Measurements from ENCODE around the gene HLA-B. TPM values are rescaled to one million over a fixed set of nuclear protein-coding genes. Genes with fewer than 3 reads are reported as not detected.

HLA-B gene
- total RNA-seq, 1 donor from 2014 or later = 3,667 TPM

DNA sequence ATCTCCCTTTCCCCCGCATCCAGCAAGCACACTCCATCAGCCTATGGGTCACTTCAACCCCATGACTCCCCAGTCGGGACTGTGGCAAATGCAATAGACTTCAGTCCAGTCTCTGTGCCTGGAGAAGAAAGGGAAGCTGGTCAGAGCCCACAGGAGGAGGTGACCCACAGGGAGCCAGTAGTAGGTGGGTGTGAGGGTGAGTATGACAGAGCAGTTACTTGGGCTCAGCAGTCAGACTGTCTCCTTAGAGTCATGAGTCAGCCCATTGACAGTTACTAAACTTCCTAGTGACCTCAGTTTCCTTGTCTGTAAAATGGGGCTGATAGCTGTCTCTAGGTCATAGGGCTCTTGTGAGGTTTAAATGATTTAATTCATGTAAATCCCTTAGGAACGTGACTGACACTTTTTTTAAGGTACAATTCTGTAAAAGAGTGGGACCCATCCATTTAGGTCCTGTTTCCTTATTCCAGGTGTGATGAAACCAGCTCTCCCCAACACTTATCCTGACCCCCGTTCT lies 51.2 kb downstream of the HLA-B start:
- TF ChIP-seq, protein P1, sequence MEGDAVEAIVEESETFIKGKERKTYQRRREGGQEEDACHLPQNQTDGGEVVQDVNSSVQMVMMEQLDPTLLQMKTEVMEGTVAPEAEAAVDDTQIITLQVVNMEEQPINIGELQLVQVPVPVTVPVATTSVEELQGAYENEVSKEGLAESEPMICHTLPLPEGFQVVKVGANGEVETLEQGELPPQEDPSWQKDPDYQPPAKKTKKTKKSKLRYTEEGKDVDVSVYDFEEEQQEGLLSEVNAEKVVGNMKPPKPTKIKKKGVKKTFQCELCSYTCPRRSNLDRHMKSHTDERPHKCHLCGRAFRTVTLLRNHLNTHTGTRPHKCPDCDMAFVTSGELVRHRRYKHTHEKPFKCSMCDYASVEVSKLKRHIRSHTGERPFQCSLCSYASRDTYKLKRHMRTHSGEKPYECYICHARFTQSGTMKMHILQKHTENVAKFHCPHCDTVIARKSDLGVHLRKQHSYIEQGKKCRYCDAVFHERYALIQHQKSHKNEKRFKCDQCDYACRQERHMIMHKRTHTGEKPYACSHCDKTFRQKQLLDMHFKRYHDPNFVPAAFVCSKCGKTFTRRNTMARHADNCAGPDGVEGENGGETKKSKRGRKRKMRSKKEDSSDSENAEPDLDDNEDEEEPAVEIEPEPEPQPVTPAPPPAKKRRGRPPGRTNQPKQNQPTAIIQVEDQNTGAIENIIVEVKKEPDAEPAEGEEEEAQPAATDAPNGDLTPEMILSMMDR (IDR thresholded peaks at IDR 0.05) = no peak
- intact Hi-C loops (cut with micrococcal nuclease) = no loop called here
- Mint-ChIP-seq H3K27me3 (peaks cover 20% of the 10 kb centered on the region), H3K4me3 (no peak overlapping the region), H3K27ac (no peak overlapping the region), H3K4me1 (peaks cover 2% of the 10 kb centered on the region), H3K36me3 (ENCODE audit: low read depth) (no peaks in the 10 kb centered on the region), H3K9me3 (no peaks in the 10 kb centered on the region)
- ATAC-seq (ENCODE audit: low read depth) (no peak), DNase-seq (no peak)
- CTCF ChIA-PET = interaction anchor here (0.6 kb wide), 1 partner anchor 136 kb away, joined by 4 read pairs; no protein-coding TSS in a partner anchor
- POLR2A ChIA-PET = no interaction called here

DNA sequence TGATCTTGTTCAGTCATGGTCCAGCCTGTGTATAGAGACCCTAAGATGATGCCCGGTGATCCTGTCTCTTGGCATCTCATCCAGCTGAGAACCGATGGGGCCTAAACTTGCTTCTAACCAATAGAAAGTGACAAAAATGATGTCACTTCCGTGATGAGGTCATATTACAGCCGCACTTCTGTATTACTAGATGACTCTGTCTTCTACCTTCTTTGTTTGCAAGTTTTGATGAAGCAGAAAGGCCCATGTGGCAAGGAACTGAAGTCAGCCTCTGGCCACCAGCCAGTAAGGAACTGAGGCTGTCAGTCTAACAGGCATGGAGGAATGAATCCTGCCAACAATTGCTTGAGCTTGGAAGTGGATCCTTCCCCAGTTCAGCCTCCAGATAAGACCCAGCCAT lies 52.3 kb downstream of the HLA-B start:
- intact Hi-C loops (cut with micrococcal nuclease) = no loop called here
- no peak for DNase-seq
- peaks cover 17% of the 10 kb centered on the region for H3K27me3 Mint-ChIP-seq
- TF ChIP-seq, protein P1 (IDR thresholded peaks at IDR 0.05) = no peak
- H3K27ac Mint-ChIP-seq = no peak overlapping the region
- H3K36me3 Mint-ChIP-seq (ENCODE audit: low read depth) = no peaks in the 10 kb centered on the region
- ChIA-PET CTCF (no interaction called here), POLR2A (no interaction called here)
- ATAC-seq (ENCODE audit: low read depth) = no peak
- peaks cover 2% of the 10 kb centered on the region for H3K4me1 Mint-ChIP-seq
- H3K4me3 Mint-ChIP-seq = no peak overlapping the region
- H3K9me3 Mint-ChIP-seq = no peaks in the 10 kb centered on the region

Other genes starting within 250 kb of the HLA-B start
- gene C6orf15, start 244.6 kb downstream of the HLA-B start, total RNA-seq = not detected in 2 replicates
- gene PSORS1C1, start 242.4 kb downstream of the HLA-B start, total RNA-seq = 0.49 and 0.93 TPM in 2 replicates
- gene CDSN, start 236.7 kb downstream of the HLA-B start, total RNA-seq = not detected in 2 replicates
- not detected in 2 replicates for gene PSORS1C2, start 218.1 kb downstream of the HLA-B start, total RNA-seq
- 32.3 and 37.6 TPM in 2 replicates for gene CCHCR1, start 199.4 kb downstream of the HLA-B start, total RNA-seq
- 17.3 TPM in 2 replicates for gene TCF19, start 198.6 kb downstream of the HLA-B start, total RNA-seq
- 2.3 and 4.7 TPM in 2 replicates for gene POU5F1, start 186.5 kb downstream of the HLA-B start, total RNA-seq
- gene HLA-C, start 85.1 kb downstream of the HLA-B start, total RNA-seq = 762 and 793 TPM in 2 replicates
- gene MICA, start 46.4 kb upstream of the HLA-B start, total RNA-seq = 8.9 and 9.0 TPM in 2 replicates
- gene MICB, start 141.0 kb upstream of the HLA-B start, total RNA-seq = 17.2 and 17.6 TPM in 2 replicates
- not detected in 2 replicates for gene MCCD1, start 171.8 kb upstream of the HLA-B start, total RNA-seq
- gene DDX39B, start 184.8 kb upstream of the HLA-B start, total RNA-seq = 431 and 484 TPM in 2 replicates
- gene ATP6V1G2, start 189.4 kb upstream of the HLA-B start, total RNA-seq = 1.9 and 3.2 TPM in 2 replicates
- gene NFKBIL1, start 190.4 kb upstream of the HLA-B start, total RNA-seq = 11.7 and 16.7 TPM in 2 replicates
- gene LTA, start 215.1 kb upstream of the HLA-B start, total RNA-seq = 60.4 and 66.0 TPM in 2 replicates
- 135 and 139 TPM in 2 replicates for gene TNF, start 218.4 kb upstream of the HLA-B start, total RNA-seq
- gene LTB, start 225.2 kb upstream of the HLA-B start, total RNA-seq = 155 and 177 TPM in 2 replicates
- gene LST1, start 229.1 kb upstream of the HLA-B start, total RNA-seq = 7.8 and 8.4 TPM in 2 replicates
- 10.0 and 11.2 TPM in 2 replicates for gene NCR3, start 235.8 kb upstream of the HLA-B start, total RNA-seq